ENCODE data around the gene DSCAM. TPM values are rescaled to one million over a fixed set of nuclear protein-coding genes. Genes with fewer than 3 reads are reported as not detected.

Gene DSCAM
- total and polyA plus RNA-seq, 10 of the 15 experiments (the other 5 are each of a cell fraction or from before 2014, with no cell fraction given) = not detected

DNA sequence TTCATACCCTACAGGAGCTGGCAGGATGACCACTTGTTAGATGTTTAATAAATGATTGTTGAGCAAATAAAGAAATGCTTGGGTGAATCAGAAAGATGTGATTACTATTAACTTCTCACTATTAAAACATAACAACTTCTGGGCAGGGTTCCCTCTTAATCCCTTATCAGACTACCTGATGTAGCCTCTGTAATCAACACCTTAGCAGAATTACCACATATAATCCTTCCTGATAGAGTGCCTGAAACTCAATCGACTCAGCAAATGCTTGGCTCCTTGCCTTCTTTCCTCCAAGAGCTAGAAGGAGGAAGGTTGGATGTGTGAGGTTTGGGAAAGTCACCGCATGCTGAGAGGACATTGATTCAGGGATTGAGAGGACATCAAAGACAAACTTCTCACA, 34.8 kb upstream of the DSCAM start:
- SMC1A ChIA-PET (ENCODE audit: uncharacterized antibody, unreplicated experiment) = no interaction called here
- 52% methylated on average over 2 of the region's 2 CpGs for WGBS (ENCODE audit: insufficient coverage, insufficient replicate concordance, low lambda C conversion rate, missing lambda C conversion rate)
- BruUV-seq (replicated peaks) = no TSS peak

DNA sequence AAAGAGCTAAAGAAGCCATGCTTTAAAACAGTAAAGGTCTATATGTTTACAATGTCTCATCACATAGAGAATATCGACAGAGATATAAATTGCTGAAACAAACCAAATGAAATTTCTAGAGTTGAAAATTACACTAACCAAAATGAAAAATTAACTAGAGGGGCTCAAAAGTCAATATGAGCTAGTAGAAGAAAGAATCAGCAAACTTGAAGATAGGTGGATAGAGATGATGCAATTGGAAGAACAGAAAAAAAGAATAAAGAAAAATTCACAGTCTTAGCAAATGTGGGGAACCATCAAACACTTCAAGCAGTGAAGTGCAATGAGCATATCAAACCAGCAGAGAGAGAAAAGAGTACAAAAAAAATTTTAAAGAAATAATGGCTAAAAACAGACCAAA, 24.1 kb upstream of the DSCAM start:
- ATAC-seq (no peak), FAIRE-seq (no peak), DNase-seq (ENCODE audit: low read depth, low spot score) (no peak)
- Histone ChIP-seq H2AFZ (ENCODE audit: control insufficient read depth, low read depth, low read length) (no peak overlapping the region), H3K36me3 (ENCODE audit: control insufficient read depth in 2 of 2, insufficient read depth in 2 of 2, low read length in 1 of 2) (no peaks in the 10 kb centered on the region), H3K9ac (ENCODE audit: control insufficient read depth, insufficient read depth, low read length) (no peak overlapping the region), H3K4me1 (ENCODE audit: control insufficient read depth, insufficient read depth, low read length) (no peaks in the 10 kb centered on the region), H3K4me2 (ENCODE audit: control insufficient read depth, insufficient read depth) (no peak overlapping the region), H3K27me3 (replicated peaks in 1 of 2; ENCODE audit: control insufficient read depth in 2 of 2, insufficient read depth in 2 of 2, low read length in 1 of 2) (no peaks in the 10 kb centered on the region), H3K27ac (ENCODE audit: control insufficient read depth, insufficient read depth) (no peak overlapping the region), H4K20me1 (ENCODE audit: control insufficient read depth, insufficient read depth) (no peaks in the 10 kb centered on the region), H3K4me3 (no peak overlapping the region), H3K79me2 (ENCODE audit: control insufficient read depth, insufficient read depth, low read length) (no peaks in the 10 kb centered on the region), H3K9me3 (replicated peaks; ENCODE audit: control insufficient read depth, insufficient read depth, low read length) (no peaks in the 10 kb centered on the region; the same call in 2 of the 3 replicates)
- ChIA-PET CTCF (no interaction called here), POLR2A (no interaction called here), SMC1A (ENCODE audit: uncharacterized antibody, unreplicated experiment) (no interaction called here), RAD21 (ENCODE audit: unreplicated experiment) (no interaction called here)
- intact Hi-C loops (cut with micrococcal nuclease; ENCODE audit: unreplicated experiment) = no loop called here
- no TSS peak for BruUV-seq (replicated peaks)
- in situ Hi-C loops (cut with MboI) = no loop called here
- WGBS (ENCODE audit: insufficient coverage, insufficient replicate concordance, low lambda C conversion rate, missing lambda C conversion rate) = 0% methylated on average over 1 of the region's 1 CpG
- TF ChIP-seq PAX8 (IDR thresholded peaks at IDR 0.05) = no peak
- TF ChIP-seq, protein P1, sequence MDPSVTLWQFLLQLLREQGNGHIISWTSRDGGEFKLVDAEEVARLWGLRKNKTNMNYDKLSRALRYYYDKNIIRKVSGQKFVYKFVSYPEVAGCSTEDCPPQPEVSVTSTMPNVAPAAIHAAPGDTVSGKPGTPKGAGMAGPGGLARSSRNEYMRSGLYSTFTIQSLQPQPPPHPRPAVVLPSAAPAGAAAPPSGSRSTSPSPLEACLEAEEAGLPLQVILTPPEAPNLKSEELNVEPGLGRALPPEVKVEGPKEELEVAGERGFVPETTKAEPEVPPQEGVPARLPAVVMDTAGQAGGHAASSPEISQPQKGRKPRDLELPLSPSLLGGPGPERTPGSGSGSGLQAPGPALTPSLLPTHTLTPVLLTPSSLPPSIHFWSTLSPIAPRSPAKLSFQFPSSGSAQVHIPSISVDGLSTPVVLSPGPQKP (IDR thresholded peaks at IDR 0.05; ENCODE audit: low read depth, low read length) = no peak
- no peak for TF ChIP-seq ZNF622 (IDR thresholded peaks at IDR 0.05)
- TF ChIP-seq MTA3 (IDR thresholded peaks at IDR 0.05; ENCODE audit: borderline replicate concordance, low read length) = no peak
- TF ChIP-seq HDAC2 (IDR thresholded peaks at IDR 0.05) = no peak
- TF ChIP-seq, protein P2, sequence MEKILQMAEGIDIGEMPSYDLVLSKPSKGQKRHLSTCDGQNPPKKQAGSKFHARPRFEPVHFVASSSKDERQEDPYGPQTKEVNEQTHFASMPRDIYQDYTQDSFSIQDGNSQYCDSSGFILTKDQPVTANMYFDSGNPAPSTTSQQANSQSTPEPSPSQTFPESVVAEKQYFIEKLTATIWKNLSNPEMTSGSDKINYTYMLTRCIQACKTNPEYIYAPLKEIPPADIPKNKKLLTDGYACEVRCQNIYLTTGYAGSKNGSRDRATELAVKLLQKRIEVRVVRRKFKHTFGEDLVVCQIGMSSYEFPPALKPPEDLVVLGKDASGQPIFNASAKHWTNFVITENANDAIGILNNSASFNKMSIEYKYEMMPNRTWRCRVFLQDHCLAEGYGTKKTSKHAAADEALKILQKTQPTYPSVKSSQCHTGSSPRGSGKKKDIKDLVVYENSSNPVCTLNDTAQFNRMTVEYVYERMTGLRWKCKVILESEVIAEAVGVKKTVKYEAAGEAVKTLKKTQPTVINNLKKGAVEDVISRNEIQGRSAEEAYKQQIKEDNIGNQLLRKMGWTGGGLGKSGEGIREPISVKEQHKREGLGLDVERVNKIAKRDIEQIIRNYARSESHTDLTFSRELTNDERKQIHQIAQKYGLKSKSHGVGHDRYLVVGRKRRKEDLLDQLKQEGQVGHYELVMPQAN (conservative IDR thresholded peaks at IDR 0.05) = no peak
- no peak for TF ChIP-seq IKZF2 (IDR thresholded peaks at IDR 0.05)
- TF ChIP-seq EGR1 (IDR thresholded peaks at IDR 0.05; ENCODE audit: borderline replicate concordance in 1 of 2, low read depth in 2 of 2, low read length in 2 of 2) = no peak
- TF ChIP-seq NR2C1 (IDR thresholded peaks at IDR 0.05) = no peak

More for the DNA sequence above, 34.8 kb upstream of the DSCAM start:
- Histone ChIP-seq H3K4me1 (ENCODE audit: control insufficient read depth, insufficient read depth, low read length) (no peaks in the 10 kb centered on the region), H3K27ac (ENCODE audit: control insufficient read depth, insufficient read depth) (no peak overlapping the region), H3K9me3 (replicated peaks; ENCODE audit: control insufficient read depth, insufficient read depth, low read length) (no peaks in the 10 kb centered on the region; the same call in 2 of the 3 replicates), H3K4me3 (no peak overlapping the region), H3K79me2 (ENCODE audit: control insufficient read depth, insufficient read depth, low read length) (no peaks in the 10 kb centered on the region), H2AFZ (ENCODE audit: control insufficient read depth, low read depth, low read length) (no peak overlapping the region), H3K27me3 (replicated peaks in 1 of 2; ENCODE audit: control insufficient read depth in 2 of 2, insufficient read depth in 2 of 2, low read length in 1 of 2) (no peaks in the 10 kb centered on the region), H3K36me3 (ENCODE audit: control insufficient read depth in 2 of 2, insufficient read depth in 2 of 2, low read length in 1 of 2) (no peaks in the 10 kb centered on the region), H3K4me2 (ENCODE audit: control insufficient read depth, insufficient read depth) (no peak overlapping the region), H4K20me1 (ENCODE audit: control insufficient read depth, insufficient read depth) (no peaks in the 10 kb centered on the region), H3K9ac (ENCODE audit: control insufficient read depth, insufficient read depth, low read length) (no peak overlapping the region)
- POLR2A ChIA-PET = no interaction called here
- ATAC-seq = no peak
- RAD21 ChIA-PET (ENCODE audit: unreplicated experiment) = interaction anchor here (0.5 kb wide), 1 partner anchor 726 kb away, joined by 3 read pairs; no protein-coding TSS in a partner anchor
- no peak for FAIRE-seq
- CTCF ChIA-PET = no interaction called here
- intact Hi-C loops (cut with micrococcal nuclease; ENCODE audit: unreplicated experiment) = no loop called here
- no peak for DNase-seq (ENCODE audit: low read depth, low spot score)
- in situ Hi-C loops (cut with MboI) = no loop called here
- TF ChIP-seq TCF7 (IDR thresholded peaks at IDR 0.05; ENCODE audit: borderline replicate concordance) (no peak), POLR2A (IDR thresholded peaks at IDR 0.05; ENCODE audit: low read depth, low read length) (no peak), JUND (IDR thresholded peaks at IDR 0.05; ENCODE audit: low read depth, low read length) (no peak), LARP7 (IDR thresholded peaks at IDR 0.05) (no peak), RCOR1 (conservative IDR thresholded peaks at IDR 0.05; ENCODE audit: low read depth, low read length) (no peak), TCF3 (IDR thresholded peaks at IDR 0.05; ENCODE audit: borderline replicate concordance, insufficient read depth, low read depth, low read length) (no peak), SPI1 (IDR thresholded peaks at IDR 0.05; ENCODE audit: borderline replicate concordance, insufficient read depth, low read depth, low read length) (no peak), IKZF1 (conservative IDR thresholded peaks at IDR 0.05) (no peak), BRCA1 (IDR thresholded peaks at IDR 0.05; ENCODE audit: low read depth, low read length) (no peak), SMAD1 (IDR thresholded peaks at IDR 0.05; ENCODE audit: low read depth, partially characterized antibody) (no peak), RUNX3 (IDR thresholded peaks at IDR 0.05; ENCODE audit: low read length) (no peak), DPF2 (IDR thresholded peaks at IDR 0.05) (no peak)
- TF ChIP-seq, protein P3, sequence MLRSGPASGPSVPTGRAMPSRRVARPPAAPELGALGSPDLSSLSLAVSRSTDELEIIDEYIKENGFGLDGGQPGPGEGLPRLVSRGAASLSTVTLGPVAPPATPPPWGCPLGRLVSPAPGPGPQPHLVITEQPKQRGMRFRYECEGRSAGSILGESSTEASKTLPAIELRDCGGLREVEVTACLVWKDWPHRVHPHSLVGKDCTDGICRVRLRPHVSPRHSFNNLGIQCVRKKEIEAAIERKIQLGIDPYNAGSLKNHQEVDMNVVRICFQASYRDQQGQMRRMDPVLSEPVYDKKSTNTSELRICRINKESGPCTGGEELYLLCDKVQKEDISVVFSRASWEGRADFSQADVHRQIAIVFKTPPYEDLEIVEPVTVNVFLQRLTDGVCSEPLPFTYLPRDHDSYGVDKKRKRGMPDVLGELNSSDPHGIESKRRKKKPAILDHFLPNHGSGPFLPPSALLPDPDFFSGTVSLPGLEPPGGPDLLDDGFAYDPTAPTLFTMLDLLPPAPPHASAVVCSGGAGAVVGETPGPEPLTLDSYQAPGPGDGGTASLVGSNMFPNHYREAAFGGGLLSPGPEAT (IDR thresholded peaks at IDR 0.05; ENCODE audit: low read depth) = no peak

Data from GM12878 (cell line).